Inferior parietal cortex (tissue), 1 donor: ENCODE results near the gene PSMC4.
"Not testable (repeated sequence)": the region's sequence is repeated elsewhere in the genome, so short reads cannot be mapped to it uniquely, and the experiment has no call there.

ENCODE experiments used
- DNase-seq: peaks from one replicate; pipeline ENCODE4 v3.0.0-alpha.2; 2016; ENCODE audit errors: extremely low spot score

PSMC4 gene

DNA sequence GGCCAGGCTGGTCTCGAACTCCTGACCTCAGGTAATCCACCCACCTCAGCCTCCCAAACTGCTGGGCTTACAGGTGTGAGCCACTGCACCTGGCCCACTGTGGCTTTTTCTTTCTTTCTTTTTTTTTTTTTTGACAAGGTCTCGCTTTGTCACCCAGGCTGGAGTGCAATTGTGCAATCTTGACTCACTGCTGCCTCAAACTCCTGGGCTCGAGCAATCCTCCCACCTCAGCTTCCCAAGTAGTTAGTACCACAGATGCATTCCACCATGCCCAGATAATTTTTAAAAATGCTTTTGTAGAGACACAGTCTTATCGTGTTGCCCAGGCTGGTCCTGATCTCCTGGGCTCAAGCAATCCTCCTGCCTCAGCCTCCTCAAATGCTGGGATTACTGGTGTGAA lies 24.4 kb upstream of the PSMC4 start:
- DNase-seq, result no peak

DNA sequence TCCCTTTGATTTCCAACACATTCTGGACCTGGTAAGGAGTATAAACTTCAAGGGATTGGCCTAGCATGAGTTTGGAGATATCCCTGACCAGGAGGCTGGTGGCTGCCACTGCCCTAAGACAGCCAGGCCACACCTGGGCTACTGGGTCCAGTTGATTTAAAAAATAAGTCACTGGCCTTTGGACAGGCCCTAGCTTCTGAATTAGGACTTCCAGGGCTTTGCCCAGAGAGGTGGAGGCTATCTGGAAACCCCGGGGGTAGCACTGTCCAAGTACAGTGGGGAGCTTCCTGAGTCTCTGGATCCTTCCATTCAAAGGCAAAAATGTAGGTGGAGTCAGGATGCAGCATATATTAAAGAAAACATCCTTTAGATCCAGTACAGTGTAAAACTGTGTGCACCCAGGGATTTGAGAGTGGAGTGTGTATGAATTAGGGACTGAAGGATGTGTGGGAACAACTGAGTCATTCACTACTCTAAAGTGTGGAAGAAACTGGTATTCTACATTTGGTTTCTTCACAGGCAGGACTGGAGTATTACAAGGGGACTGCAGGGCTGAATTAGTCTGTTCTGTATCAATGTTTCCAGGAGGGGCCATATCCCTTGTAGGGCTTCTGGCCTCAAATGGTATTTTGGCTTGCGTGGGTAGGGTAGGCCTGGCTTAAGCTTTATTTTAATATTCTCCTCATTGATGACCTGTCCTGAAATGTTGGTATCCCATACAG lies 21.8 kb upstream of the PSMC4 start:
- DNase-seq, result no peak

DNA sequence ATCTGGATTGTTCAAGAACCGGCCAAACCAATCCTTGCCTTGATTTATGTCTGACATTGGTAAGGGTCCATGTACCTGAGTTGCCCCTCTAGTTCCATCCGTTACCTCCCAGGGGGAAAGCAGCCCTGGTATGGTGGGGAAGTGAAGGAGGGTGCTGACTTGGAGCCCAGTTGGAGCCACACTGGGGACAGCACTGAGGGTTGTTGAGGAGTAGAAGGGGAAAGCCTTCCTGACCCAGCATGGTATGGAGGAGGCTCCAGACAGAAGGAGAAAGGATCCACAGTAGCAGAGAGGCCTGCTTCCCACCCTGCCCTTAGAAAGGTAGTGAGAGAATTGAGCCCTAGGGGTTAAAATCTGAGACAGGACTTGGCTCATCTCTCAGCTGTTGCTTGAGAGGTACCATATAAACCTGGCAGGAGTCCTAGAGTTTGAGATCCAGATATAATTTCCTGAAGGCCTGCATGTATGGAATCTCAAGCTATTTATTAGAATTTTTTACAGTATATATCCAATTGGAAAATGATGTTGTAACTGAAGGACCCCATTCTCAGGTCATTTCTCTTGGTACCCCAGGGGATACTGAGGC lies 19.8 kb upstream of the PSMC4 start:
- no peak for DNase-seq

DNA sequence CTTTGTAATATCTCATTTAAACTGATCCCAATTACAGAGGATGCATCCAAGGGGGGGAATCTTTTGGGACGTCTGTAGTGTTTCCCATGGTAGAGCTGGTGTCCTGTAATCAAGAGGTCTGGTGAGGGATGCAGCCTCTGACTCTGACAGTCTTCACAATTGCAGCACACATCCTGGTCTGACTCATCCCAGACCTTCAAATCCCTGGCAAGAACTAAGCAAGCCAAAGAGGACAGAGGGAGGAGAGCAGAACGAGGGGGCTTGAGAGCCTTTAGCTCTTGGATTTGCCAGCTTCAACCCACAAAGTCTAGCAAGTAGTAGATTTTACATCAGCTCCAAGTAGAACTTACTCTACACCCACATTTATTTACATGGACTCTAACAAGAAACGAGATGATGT lies 19.3 kb upstream of the PSMC4 start:
- DNase-seq, result no peak

DNA sequence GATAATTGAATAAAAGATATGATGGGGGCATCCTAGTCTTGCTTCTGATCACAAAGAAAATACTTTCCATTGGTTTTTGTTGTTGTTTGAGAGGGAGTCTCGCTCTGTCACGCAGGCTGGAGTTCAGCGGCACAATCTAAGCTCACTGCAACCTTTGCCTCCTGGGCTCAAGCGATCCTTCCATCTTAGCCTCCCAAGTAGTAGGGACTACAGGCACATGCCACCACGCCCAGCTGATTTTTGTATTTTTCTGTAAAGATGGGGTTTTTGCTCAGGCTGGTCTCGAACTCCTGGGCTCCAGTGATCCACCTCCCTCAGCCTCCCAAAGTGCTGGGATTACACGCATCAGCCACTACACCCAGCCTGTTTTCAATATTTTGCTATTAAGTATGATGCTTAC lies 17.1 kb upstream of the PSMC4 start:
- DNase-seq, result no peak

DNA sequence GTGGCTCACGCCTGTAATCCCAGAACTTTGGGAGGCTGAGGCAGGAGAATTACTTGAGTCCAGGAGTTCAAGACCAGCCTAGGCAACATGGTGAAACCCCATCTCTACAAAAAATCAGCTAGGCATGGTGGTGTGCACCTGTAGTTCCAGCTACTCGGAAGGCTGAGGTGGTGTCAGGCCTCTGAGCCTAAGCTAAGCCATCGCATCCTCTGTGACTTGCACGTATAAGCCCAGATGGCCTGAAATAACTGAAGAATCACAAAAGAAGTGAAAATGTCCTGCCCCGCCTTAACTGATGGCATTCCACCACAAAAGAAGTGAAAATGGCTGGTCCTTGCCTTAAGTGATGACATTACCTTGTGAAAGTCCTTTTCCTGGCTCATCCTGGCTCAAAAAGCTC lies 13.1 kb upstream of the PSMC4 start:
- not testable (repeated sequence) for DNase-seq

DNA sequence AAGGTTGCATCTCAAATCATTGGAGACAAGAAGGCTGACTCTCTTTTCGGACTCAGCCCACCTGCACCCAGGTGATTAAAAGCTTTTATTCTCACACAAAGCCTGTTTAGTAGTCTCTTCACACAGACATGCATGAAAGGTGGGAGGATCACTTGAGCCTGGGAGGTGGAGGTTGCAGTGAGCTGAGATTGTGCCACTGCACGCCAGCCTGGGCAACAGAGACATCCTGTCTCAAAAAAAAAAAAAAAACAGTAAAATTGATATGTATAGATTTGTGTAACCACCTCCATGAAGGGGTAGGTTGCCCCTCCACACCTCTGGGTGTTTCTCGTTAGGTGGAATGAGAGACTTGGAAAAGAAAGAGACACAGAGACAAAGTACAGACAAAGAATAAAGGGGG lies 12.0 kb upstream of the PSMC4 start:
- DNase-seq, result not testable (repeated sequence)

DNA sequence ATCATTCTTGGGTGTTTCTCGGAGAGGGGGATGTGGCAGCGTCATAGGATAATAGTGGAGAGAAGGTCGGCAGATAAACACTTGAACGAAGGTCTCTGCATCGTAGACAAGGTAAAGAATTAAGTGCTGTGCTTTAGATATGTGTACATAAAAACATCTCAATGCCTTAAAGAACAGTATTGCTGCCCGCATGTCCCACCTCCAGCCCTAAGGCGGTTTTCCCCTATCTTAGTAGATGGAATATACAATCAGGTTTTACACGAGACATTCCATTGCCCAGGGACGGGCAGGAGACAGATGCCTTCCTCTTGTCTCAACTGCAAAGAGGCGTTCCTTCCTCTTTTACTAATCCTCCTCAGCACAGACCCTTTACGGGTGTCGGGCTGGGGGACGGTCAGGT lies 11.6 kb upstream of the PSMC4 start:
- not testable (repeated sequence) for DNase-seq

DNA sequence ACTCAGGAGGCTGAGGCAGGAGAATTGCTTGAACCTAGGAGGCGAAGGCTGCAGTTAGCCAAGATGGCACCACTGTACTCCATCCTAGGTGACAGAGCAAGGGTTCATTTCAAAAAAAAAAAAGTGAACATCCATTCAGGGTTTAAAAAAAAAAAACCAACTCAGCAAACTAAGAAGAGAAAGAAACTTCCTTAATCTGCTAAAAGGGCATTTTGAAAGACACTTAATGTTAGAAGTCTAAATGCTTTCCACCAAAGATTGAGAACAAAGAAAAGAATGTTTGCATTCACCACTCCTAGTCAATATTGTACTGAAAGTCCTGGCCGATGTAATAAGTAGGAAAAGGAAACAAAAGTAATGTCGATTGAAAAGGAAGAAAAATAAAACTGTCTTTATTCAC lies 7.1 kb upstream of the PSMC4 start:
- no peak for DNase-seq

DNA sequence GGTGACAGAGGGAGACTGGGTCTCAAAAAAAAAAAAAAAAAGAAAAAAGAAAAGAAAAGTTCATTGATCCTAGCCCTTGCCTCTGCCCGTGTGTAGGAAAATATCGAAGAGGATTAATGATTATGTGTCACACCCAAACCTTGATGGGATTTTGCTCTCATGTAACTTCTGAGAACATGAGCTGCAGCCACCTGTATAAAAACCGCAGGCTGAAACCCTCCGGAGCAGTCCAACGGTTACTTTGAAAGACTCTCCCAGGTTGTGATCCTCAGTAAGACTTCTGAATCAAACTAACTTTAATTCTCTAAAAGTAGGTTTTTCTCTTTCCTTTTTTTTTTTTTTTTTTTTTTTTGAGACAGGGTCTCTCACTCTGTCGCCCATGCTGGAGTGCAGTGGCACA lies 4.3 kb upstream of the PSMC4 start:
- no peak for DNase-seq

DNA sequence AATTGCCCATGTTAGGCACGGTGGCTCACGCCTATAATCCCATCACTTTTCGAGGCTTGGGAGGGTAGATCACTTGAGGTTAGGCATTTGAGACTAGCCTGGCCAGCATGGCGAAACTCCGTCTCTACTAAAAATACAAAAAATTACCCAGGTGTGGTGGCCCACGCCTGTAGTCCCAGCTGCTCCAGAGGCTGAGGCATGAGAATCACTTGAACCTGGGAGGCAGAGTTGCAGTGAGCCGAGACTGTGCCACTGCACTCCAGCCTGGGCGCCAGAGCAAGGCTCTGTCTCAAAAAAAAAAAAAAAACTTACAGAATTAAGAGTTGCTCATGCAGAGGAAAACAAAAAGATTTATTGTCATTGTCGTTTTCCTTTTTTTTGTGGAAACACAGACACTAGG lies 3.4 kb upstream of the PSMC4 start:
- no peak for DNase-seq

DNA sequence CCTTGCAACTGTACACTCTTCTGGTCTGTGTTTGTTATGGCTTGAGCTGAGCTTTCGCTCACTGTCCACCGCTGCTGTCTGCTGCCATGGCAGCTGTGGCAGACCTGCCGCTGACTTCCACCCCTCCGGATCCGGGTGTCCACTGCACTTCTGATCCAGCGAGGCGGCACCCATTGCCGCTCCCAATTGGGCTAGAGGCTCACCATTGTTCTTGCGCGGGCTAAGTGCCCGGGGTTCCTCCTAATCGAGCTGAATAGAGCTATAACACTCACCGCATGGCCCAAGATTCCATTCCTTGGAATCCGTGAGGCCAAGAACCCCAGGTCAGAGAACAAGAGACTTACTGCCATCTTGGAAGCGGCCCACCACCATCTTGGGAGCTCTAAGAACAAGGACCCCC lies 2.2 kb upstream of the PSMC4 start:
- no peak for DNase-seq

DNA sequence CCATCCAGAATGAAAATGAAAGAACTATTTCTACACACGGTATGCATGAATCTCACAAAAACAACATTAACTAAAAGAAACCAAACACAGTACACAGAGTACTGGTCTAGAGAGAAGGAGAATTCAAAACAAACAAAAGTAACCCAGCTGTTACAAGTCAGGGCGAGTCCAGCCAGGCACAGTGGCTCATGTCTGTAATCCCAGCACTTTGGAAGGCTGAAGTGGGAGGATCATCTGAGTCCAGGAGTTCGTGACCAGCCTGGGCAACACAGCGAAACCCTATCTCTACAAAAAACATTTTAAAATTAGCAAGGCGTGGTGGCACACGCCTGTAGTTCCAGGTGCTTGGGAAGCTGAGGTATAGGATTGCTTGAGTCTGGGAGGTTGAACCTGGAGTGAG lies 1.7 kb upstream of the PSMC4 start:
- no peak for DNase-seq

DNA sequence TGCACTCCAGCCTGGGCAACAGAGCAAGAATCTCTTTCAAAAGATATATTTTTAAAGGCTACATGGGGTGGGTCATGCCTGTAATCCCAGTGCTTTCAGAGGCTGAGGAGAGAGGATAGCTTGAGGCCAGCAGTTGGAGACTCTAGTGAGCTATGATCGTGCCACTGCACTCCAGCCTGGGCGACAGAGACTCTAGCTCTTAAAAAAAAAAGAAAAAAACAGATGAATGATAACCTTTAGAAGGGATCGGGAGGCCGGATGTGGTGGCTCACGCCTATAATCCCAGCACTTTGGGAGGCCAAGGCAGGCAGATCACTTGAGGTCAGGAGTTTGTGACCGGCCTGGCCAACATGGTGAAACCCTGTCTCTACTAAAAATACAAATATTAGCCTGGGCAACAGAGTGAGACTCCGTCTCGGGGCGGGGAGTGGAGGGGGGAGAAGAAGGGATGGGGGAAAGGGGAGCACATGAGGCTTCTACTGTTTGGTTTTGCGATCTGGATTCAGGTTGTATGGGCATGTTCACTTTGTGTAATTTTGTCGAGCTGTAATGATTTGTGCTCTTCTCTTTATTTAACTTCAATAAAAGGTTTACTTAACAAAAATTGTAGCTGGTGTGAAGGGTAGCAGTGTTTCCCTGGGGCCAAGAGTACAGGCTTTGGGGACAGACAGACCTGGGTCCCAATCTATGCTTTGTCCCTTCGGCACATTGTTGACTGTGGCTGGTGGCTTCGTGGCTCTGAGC lies 1.1 kb upstream of the PSMC4 start:
- DNase-seq, result no peak

DNA sequence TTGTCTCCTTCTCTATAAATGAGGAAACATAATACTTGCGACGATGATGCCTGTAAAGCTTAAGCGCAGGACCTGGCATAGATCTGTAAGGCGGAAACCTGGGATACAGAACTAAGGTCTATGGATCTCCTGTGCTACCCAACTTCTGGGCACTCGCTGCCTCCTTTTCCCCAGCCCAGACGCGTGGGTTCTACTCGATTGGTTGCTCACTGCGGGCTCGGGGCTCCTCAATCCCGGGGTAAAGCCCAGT lies 615 bp upstream of the PSMC4 start:
- no peak for DNase-seq

DNA sequence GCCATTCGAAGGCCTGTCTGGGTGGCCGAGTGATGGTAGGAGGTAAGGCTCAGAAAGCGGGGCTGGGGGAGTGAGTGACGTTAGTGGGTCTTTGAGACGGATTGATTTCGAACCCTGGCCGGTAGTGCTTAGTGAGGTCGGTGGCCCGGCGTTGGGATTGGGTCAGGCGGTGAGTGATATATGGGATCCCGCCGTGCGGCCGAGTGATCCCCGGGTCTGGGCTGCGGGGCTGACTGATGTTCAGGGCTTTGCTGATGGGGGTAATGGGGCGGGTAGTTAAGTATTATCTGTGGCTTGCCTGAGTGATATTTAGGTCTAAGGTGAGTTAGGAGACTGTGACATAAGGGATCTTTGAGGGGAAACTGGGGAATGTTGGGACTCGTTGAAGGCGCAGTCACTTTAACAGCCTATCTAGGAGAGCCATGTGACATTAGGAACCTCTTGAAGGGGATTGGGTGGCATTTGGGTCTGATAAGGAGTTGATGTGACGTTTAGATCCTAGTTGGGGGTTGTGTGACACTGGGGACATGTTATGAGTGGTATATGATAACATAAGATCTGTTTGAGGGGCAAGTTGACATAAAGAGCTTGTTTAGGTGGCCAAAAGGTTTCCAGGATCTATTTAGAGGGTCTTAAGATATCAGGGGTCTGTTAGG lies 543 bp downstream of the PSMC4 start:
- no peak for DNase-seq

DNA sequence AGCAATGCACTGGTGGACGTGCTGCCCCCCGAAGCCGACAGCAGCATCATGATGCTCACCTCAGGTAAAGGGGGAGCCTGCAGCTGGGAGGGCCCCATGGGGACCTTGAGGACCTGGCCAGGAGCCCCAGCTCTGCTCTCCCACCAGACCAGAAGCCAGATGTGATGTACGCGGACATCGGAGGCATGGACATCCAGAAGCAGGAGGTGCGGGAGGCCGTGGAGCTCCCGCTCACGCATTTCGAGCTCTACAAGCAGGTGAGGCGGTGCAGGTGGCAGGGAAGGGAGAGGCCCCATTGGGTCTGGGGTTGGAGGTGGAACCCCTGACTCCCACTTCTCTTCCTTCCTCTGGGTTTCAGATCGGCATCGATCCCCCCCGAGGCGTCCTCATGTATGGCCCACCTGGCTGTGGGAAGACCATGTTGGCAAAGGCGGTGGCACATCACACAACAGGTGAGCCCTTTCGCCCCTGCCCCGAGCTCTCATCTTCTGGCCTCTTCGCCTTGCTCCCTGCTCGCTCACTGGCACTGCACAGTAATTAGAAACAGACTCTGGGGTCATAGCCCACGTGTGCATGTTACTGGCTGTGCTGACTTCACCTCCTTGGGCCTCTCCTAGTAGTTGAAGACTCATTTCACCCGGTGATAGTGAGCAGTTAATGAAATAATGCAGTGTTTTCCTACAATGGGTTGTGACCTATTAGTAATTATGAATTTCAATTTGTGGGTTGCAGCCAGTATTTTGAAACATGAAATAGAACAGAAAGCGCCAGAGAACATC lies 3.6 kb downstream of the PSMC4 start:
- DNase-seq, result no peak

DNA sequence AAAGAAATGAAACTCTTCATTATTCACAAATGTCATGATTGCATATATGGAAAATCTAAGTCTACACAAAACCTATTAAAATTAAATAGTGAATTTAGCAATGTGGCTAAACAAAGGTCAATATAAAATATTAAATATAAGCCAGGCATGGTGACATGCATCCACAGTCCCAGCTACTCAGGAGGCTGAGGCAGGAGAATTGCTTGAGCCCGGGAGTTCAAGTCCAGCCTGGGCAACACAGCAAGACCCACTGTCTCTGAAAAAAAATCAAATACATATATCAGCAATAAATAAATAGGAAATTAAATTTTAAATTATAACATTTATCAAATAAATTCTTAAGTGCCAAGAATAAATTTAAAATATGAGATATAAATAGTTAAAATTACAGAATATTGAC lies 11.9 kb downstream of the PSMC4 start:
- no peak for DNase-seq

DNA sequence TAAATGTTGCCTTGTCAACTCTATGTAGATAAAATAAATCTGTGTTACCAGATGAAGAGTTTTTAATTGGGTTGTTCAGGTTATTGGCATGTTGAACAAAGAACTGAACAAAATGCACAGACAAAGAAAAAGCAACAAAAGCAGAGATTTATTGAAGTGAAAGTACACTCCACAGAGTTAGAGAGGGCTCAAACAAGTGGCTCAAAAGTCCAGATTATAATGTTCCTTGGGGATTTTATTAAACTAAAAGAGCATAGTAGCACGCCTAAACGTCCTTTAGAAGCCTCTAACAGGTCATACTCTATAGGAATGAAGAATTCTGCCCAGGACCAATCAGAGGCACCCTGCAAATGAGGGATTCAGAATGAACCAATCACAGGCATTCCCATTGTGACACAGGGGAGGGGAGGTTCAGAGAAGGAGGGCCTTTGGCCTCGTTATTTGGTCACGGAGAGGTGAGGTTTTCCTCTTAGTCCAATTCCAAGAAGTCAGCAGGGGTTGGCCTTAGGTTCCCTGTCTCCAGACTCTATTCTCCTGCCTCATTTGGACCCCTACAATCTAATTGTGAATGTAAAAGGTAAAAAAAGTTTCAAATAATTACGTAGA lies 12.8 kb downstream of the PSMC4 start:
- DNase-seq, result no peak

DNA sequence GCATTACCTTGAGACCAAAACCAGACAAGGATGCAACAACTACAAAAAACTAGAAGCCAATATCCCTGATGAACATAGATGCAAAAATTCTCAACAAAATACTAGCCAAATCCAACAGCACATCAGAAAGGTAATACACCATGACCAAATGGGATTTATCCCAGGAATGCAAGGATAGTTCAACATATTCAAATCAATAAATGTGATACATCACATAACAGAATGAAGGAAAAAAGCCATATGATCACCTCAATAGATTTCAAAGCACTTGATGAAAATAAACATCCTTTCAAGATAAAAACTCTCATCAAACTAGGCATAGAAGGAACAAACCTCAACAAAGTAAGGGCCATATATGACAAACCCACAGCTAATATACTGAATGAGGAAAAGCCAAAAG lies 15.7 kb downstream of the PSMC4 start:
- DNase-seq, result no peak

DNA sequence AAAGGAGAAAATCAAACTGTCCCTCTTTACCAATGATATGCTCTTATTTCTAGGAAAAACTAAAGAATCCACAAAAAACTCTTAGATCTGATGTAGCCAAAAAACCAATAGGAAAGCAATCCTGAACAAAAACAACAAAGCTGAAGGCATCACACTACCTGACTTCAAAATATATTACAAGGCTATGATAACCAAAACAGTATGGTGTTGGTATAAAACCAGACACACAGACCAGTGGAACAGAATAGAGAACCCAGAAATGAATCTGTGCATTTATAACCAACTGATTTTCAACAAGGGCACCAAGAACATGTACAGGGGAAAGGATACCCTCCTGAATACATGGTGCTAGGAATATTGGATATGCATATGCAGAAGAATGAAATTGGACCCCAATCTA lies 16.2 kb downstream of the PSMC4 start:
- DNase-seq, result no peak

DNA sequence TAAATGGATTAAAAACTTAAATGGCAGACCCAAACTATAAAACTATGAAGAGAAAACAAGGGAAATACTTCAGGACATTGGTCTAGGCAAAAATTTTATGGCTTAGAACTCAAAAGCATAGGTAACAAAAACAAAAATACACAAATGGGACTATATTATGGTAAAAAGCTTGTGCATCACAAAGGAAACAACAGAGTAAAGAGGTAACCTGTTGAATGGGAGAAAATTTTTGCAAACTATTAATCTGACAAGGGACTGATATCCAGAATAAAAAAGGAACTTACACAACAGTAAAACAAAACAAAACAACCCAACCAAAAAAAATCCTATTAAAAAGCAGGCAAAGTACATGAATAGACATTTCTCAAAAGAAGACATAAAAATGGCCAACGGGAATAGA lies 16.6 kb downstream of the PSMC4 start:
- no peak for DNase-seq
